SIG-M5 treated with dmso at 0.1 percent for 504 hours (cell line): ENCODE measurements around the gene KPTN.

ENCODE experiments used
- DNase-seq: peaks from one replicate; lab custom pipeline; 2025; ENCODE audit not compliant: unreplicated experiment; lab: John Stamatoyannopoulos, UW

Gene KPTN

GRCh38 chr19:47470447-47471195 is 13.4 kb downstream of the KPTN start:
- no peak for DNase-seq

GRCh38 chr19:47469719-47470118 is 14.3 kb downstream of the KPTN start:
- DNase-seq = no peak

- no peak for DNase-seq
Observed at GRCh38 chr19:47469363-47469700, 14.7 kb downstream of the KPTN start.

GRCh38 chr19:47467914-47468313 is 16.1 kb downstream of the KPTN start:
- no peak for DNase-seq

- no peak for DNase-seq
Observed at GRCh38 chr19:47465957-47466356, 18.1 kb downstream of the KPTN start.

GRCh38 chr19:47464675-47465419 is 19.2 kb downstream of the KPTN start:
- DNase-seq = no peak

GRCh38 chr19:47461876-47462275 is 22.1 kb downstream of the KPTN start:
- DNase-seq = no peak

GRCh38 chr19:47459477-47459876 is 24.5 kb downstream of the KPTN start:
- no peak for DNase-seq

GRCh38 chr19:47458672-47459071 is 25.3 kb downstream of the KPTN start:
- DNase-seq = no peak

GRCh38 chr19:47456721-47457474 is 27.1 kb downstream of the KPTN start:
- no peak for DNase-seq

- DNase-seq = no peak
Observed at GRCh38 chr19:47450478-47450877, 33.5 kb downstream of the KPTN start.

- DNase-seq = no peak
Observed at GRCh38 chr19:47448360-47448727, 35.7 kb downstream of the KPTN start.

- DNase-seq = no peak
Observed at GRCh38 chr19:47447470-47448359, 36.3 kb downstream of the KPTN start.

GRCh38 chr19:47446534-47447469 is 37.2 kb downstream of the KPTN start:
- no peak for DNase-seq

- DNase-seq = peak; percentile 31
Observed at GRCh38 chr19:47445937-47446402, 38.0 kb downstream of the KPTN start.

- DNase-seq = no peak
Observed at GRCh38 chr19:47445527-47445926, 38.5 kb downstream of the KPTN start.

GRCh38 chr19:47444388-47444821 is 39.6 kb downstream of the KPTN start:
- DNase-seq = no peak

GRCh38 chr19:47443331-47443730 is 40.7 kb downstream of the KPTN start:
- no peak for DNase-seq

GRCh38 chr19:47438793-47439220 is 45.2 kb downstream of the KPTN start:
- no peak for DNase-seq

- no peak for DNase-seq
Observed at GRCh38 chr19:47437500-47437899, 46.5 kb downstream of the KPTN start.
